ENCODE results near the gene ZBTB9. TPM values are rescaled to one million over a fixed set of nuclear protein-coding genes. Genes with fewer than 3 reads are reported as not detected.

Gene ZBTB9
- total RNA-seq, 4 donors from 2014 or later, result 5.9 to 9.9 (median 7.4) TPM

DNA sequence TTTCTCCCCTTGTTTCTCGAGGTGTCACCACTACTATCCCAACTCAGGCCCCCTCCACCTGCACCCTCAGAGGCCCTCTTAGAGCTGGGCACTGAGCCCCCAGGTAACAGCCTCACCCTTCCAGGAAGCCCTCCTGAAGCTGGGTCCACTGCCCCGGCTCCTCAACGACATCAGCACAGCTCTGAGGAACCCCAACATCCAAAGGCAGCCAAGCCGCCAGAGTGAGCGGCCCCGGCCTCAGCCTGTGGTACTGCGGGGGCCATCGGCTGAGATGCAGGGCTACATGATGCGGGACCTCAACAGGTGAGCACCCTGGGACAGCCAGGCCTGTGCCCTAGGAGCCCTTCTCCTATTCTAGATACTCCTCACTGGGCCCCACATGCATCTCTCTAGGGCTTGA lies 12.9 kb upstream of the ZBTB9 start:
- WGBS, result 89% methylated on average over 9 of the region's 9 CpGs
- Histone ChIP-seq H3K9me3 (no peaks in the 10 kb centered on the region), H3K36me3 (peaks cover 78% of the 10 kb centered on the region), H3K27me3 (no peaks in the 10 kb centered on the region), H3K27ac (no peak overlapping the region), H3K4me3 (no peak overlapping the region), H3K4me1 (no peaks in the 10 kb centered on the region)
- TF ChIP-seq POLR2A (IDR thresholded peaks at IDR 0.05), result no peak
- TF ChIP-seq EP300 (IDR thresholded peaks at IDR 0.05), result no peak
- no peak for TF ChIP-seq CTCF (IDR thresholded peaks at IDR 0.05)
- TF ChIP-seq POLR2AphosphoS5 (IDR thresholded peaks at IDR 0.05), result no peak
- DNase-seq (ENCODE audit: low spot score in 2 of 2), result no peak

DNA sequence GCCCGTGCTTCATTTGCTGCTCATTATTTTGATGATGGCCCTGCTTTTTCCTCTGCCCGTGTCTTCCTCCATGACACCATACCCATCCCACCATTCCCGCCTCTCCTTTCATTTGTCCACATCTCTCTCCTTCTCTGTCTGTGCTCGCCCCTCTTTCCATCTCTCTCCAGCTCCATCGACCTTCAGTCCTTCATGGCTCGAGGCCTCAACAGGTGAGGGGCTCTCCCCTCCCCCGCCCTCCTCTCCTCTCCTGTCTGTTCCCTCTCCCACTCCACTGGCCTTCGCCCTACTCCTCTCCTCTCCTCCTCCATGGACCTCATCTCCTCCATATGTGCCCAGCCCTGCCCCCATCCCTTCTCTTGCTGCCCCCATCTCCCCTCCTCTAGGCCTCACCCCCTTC lies 12.1 kb upstream of the ZBTB9 start:
- TF ChIP-seq EP300 (IDR thresholded peaks at IDR 0.05), result no peak
- TF ChIP-seq POLR2A (IDR thresholded peaks at IDR 0.05), result no peak
- no peak for TF ChIP-seq CTCF (IDR thresholded peaks at IDR 0.05)
- TF ChIP-seq POLR2AphosphoS5 (IDR thresholded peaks at IDR 0.05), result no peak
- H3K9me3 ChIP-seq, result no peaks in the 10 kb centered on the region
- H3K4me1 ChIP-seq, result no peaks in the 10 kb centered on the region
- no peak overlapping the region for H3K4me3 ChIP-seq
- no peaks in the 10 kb centered on the region for H3K27me3 ChIP-seq
- 80% methylated on average over 8 of the region's 8 CpGs for WGBS
- DNase-seq (ENCODE audit: low spot score in 2 of 2), result no peak
- H3K27ac ChIP-seq, result no peak overlapping the region
- peaks cover 78% of the 10 kb centered on the region for H3K36me3 ChIP-seq

- no peak for DNase-seq (ENCODE audit: low spot score in 2 of 2)
- no peak overlapping the region for H3K4me3 ChIP-seq
- WGBS, result 100% methylated on average over 2 of the region's 17 CpGs
- H3K9me3 ChIP-seq, result no peaks in the 10 kb centered on the region
- H3K27me3 ChIP-seq, result no peaks in the 10 kb centered on the region
- H3K36me3 ChIP-seq, result peaks cover 78% of the 10 kb centered on the region
- TF ChIP-seq EP300 (IDR thresholded peaks at IDR 0.05), result no peak
- no peak for TF ChIP-seq POLR2AphosphoS5 (IDR thresholded peaks at IDR 0.05)
- TF ChIP-seq POLR2A (IDR thresholded peaks at IDR 0.05), result no peak
- TF ChIP-seq CTCF (IDR thresholded peaks at IDR 0.05), result no peak
- no peaks in the 10 kb centered on the region for H3K4me1 ChIP-seq
- H3K27ac ChIP-seq, result no peak overlapping the region
These were observed 11.4 kb upstream of the ZBTB9 start for GRCh38 chr6:33443025-33443424.

- Histone ChIP-seq H3K27me3 (no peaks in the 10 kb centered on the region), H3K36me3 (peaks cover 78% of the 10 kb centered on the region), H3K4me3 (no peak overlapping the region), H3K27ac (no peak overlapping the region), H3K9me3 (no peaks in the 10 kb centered on the region), H3K4me1 (no peaks in the 10 kb centered on the region)
- TF ChIP-seq POLR2A (IDR thresholded peaks at IDR 0.05), result no peak
- no peak for DNase-seq (ENCODE audit: low spot score in 2 of 2)
- 90% methylated on average over 18 of the region's 18 CpGs for WGBS
These were observed 10.5 kb upstream of the ZBTB9 start for GRCh38 chr6:33443619-33444504.

GRCh38 chr6:33445119-33445603 lies 9.2 kb upstream of the ZBTB9 start:
- Histone ChIP-seq H3K27ac (no peak overlapping the region), H3K36me3 (peaks cover 74% of the 10 kb centered on the region)
- 88% methylated on average over 3 of the region's 3 CpGs for WGBS

More at GRCh38 chr6:33445119-33445603, 9.2 kb upstream of the ZBTB9 start:
- Histone ChIP-seq H3K4me3 (no peak overlapping the region), H3K9me3 (no peaks in the 10 kb centered on the region), H3K27me3 (no peaks in the 10 kb centered on the region), H3K4me1 (no peaks in the 10 kb centered on the region)
- no peak for DNase-seq (ENCODE audit: low spot score in 2 of 2)
- TF ChIP-seq POLR2AphosphoS5 (IDR thresholded peaks at IDR 0.05), result no peak
- no peak for TF ChIP-seq POLR2A (IDR thresholded peaks at IDR 0.05)
- TF ChIP-seq CTCF (IDR thresholded peaks at IDR 0.05), result no peak
- TF ChIP-seq EP300 (IDR thresholded peaks at IDR 0.05), result no peak

All from suprapubic skin (tissue), 4 donors.